ENCODE measurements around the gene TNNI3. TPM values are rescaled to one million over a fixed set of nuclear protein-coding genes. Genes with fewer than 3 reads are reported as not detected.
"Not testable (repeated sequence)": the region's sequence is repeated elsewhere in the genome, so short reads cannot be mapped to it uniquely, and the experiment has no call there.

Gene TNNI3
- not detected for total RNA-seq

DNA sequence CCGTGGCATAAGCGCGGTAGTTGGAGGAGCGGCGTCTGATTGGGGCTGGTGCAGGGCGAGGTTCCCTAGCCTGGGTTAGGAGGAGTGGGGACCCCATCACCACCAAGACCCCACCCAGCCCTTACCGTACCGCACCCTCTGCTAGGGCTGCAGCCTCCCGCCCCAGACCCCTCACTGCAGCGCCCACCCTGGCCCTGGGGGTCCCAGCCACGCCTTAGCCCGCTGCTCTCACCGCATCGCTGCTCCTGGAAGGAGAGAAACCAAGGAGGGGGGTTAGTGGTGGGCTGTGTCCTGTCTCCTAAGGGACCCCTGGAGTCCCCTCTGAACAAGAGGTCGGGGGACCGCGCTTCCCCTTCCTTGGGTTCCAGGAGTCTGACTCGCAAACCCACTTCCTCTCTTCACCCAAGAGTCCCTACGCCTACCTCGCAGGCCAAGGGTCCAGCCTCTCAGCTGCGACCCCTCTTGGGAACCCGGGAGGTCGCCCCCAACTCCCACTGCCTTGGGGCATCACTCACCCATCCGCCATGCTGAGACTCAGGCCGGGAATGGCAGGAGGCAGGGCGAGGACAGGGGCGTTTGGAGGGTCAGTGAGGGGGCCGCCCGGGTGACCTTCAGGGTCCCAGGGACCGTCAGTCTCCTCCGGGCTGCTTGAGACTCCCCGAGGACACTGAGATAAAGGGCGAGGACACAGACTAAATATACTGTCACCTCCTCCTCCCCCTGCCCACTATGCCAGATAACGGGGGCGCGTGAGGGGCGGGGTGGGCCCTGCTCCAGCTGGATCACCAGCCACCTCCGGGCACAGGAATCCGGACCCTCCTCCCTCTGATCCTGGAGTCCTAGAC, at the start of gene TNNI3:
TNNI3 (minus strand) TSS at position 669 of the 845 bp plus-strand sequence; CDS start at position 526, 143 bp downstream.
- Mint-ChIP-seq H3K27me3 (ENCODE audit: low read depth) (peaks cover 50% of the 10 kb centered on the region), H3K9me3 (peaks cover under 1% of the 10 kb centered on the region), H3K4me1 (ENCODE audit: low read depth) (peaks cover 16% of the 10 kb centered on the region), H3K4me3 (no peak within 1 kb of the TSS), H3K36me3 (ENCODE audit: insufficient read depth) (no peaks in the 10 kb centered on the region)
- ATAC-seq (no peak), DNase-seq (no peak)

DNA sequence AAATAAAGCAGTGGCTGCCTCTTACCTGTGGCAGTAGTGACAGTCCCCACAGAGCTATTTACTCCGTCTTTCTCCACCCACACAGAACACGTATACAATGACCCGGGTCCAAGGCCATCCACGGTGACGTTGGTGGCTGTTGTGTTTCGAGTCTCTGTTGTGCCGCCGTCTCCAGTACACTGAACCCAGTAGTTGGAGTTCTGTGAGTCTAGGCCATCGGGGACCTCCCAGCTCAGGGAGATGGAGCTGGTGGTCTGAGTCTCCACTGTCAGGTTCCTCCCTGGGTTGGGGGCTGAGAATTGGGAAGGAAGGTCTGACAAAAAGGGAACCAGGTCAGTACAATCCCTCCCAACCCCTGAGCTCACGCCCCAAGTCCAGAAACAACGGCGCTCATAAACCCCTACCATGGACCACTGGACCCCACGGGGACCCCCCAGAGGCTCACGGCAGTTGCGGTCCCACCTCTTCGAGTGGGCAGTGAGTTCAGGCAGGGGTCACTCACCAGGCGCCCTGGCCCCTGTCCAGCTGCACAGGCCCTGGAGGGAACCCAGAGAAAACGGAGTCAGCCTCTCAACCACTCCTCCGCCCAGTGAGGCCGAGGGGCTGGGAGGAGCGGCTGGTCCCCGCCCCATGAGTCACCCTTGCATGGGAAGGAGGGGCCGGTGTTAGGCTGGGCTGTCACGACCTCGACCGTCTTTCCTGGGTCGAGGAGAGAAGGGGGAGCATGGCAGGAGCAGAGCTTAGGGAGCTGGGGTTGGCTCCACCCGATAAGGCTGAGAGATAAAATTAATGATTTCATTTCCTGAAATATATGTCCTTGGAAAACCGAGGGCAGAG, 49.4 kb upstream of the TNNI3 start:
- H3K36me3 Mint-ChIP-seq (ENCODE audit: insufficient read depth) = no peaks in the 10 kb centered on the region
- peak; percentile 80 to 94 for ATAC-seq
- peak; percentile 20 for DNase-seq
- no peaks in the 10 kb centered on the region for H3K9me3 Mint-ChIP-seq
- no peak overlapping the region for H3K4me3 Mint-ChIP-seq
- H3K4me1 Mint-ChIP-seq (ENCODE audit: low read depth) = peaks cover 2% of the 10 kb centered on the region
- peaks cover 48% of the 10 kb centered on the region for H3K27me3 Mint-ChIP-seq (ENCODE audit: low read depth)

DNA sequence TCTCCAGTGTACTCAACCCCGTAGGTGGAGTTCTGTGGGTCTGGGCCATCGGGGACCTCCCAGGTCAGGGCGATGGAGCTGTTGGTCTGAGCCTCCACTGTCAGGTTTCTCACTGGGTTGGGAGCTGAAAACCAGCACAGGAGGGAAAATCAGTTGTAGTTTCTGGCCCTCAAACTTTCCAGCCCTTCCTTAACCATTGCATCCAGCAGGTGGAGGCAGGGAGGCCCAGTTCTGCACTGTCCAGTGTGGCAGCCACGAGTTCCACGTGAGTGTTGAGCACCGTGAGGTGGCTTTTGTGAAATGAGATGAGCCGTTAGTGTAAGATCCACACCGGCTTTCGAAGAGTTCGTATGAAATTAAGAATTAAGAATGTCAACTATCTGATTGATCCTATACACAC, 44.7 kb upstream of the TNNI3 start:
- not testable (repeated sequence) for H3K4me3 Mint-ChIP-seq; ATAC-seq; DNase-seq; H3K4me1 Mint-ChIP-seq (ENCODE audit: low read depth); H3K9me3 Mint-ChIP-seq; H3K36me3 Mint-ChIP-seq (ENCODE audit: insufficient read depth)
- peaks cover 47% of the 10 kb centered on the region for H3K27me3 Mint-ChIP-seq (ENCODE audit: low read depth)

DNA sequence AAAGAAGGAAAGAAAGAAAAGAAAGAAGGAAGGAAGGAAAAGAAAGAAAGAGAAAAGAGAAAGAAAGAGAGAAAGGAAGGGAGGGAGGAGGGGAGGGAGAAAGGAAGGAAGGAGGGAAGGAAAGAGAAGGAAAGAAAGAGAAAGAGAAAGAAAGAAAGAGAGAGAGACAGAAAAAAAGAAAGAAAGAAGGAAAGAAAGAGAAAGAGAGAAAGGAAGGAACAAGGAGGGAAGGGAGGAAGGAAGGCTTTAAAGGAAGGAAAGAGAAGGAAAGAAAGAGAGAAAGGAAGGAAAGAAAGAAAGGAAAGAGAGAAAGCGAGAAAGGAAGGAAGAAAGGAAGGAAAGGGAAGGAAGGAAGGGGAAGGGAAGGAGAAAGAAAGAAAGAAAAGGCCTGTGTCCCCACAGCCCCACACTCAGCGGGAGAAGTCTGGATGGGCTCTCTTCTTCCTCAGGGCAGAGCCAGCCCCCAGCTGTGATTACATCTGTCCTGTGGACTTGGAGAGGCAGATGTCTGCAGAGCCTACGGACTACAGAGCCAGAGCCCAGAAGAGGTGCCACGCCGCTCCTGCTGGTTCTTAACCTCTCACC, 42.2 kb upstream of the TNNI3 start:
- Mint-ChIP-seq H3K36me3 (ENCODE audit: insufficient read depth) (no peaks in the 10 kb centered on the region), H3K4me1 (ENCODE audit: low read depth) (no peaks in the 10 kb centered on the region), H3K27me3 (ENCODE audit: low read depth) (peaks cover 29% of the 10 kb centered on the region), H3K9me3 (no peaks in the 10 kb centered on the region), H3K4me3 (no peak overlapping the region)
- DNase-seq = no peak
- ATAC-seq = no peak

- DNase-seq = no peak
- Mint-ChIP-seq H3K36me3 (ENCODE audit: insufficient read depth) (no peaks in the 10 kb centered on the region), H3K27me3 (ENCODE audit: low read depth) (peaks cover 24% of the 10 kb centered on the region), H3K9me3 (no peaks in the 10 kb centered on the region), H3K4me1 (ENCODE audit: low read depth) (no peaks in the 10 kb centered on the region), H3K4me3 (no peak overlapping the region)
- ATAC-seq = no peak
Observed at GRCh38 chr19:55198651-55199050, 41.1 kb upstream of the TNNI3 start.

- Mint-ChIP-seq H3K36me3 (ENCODE audit: insufficient read depth) (no peaks in the 10 kb centered on the region), H3K4me3 (no peak overlapping the region), H3K9me3 (no peaks in the 10 kb centered on the region), H3K27me3 (ENCODE audit: low read depth) (peaks cover 21% of the 10 kb centered on the region), H3K4me1 (ENCODE audit: low read depth) (no peaks in the 10 kb centered on the region)
- no peak for ATAC-seq
- DNase-seq = no peak
Observed at GRCh38 chr19:55197528-55197927, 40.0 kb upstream of the TNNI3 start.

DNA sequence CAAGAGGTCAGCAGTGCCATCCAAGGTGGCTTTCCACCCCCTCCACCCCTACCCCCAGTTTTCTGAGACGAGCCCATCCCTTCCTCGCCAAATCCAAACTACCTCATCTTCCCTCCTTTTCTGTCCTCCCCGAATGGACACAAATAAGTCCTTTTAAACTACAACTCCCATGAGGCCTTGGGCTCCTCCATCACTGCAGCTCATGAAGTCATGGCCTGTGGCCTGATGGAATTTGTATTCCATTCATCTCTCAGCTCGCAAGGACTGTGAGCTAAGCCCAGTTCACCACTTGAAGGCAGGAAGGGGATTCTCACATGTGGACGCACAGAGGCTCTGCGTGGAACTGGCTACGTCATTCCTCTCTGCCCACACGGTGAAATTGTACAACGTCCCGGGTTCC, 39.3 kb upstream of the TNNI3 start:
- no peak for ATAC-seq
- no peak for DNase-seq
- Mint-ChIP-seq H3K27me3 (ENCODE audit: low read depth) (peaks cover 21% of the 10 kb centered on the region), H3K36me3 (ENCODE audit: insufficient read depth) (no peaks in the 10 kb centered on the region), H3K9me3 (no peaks in the 10 kb centered on the region), H3K4me3 (no peak overlapping the region), H3K4me1 (ENCODE audit: low read depth) (no peaks in the 10 kb centered on the region)

DNA sequence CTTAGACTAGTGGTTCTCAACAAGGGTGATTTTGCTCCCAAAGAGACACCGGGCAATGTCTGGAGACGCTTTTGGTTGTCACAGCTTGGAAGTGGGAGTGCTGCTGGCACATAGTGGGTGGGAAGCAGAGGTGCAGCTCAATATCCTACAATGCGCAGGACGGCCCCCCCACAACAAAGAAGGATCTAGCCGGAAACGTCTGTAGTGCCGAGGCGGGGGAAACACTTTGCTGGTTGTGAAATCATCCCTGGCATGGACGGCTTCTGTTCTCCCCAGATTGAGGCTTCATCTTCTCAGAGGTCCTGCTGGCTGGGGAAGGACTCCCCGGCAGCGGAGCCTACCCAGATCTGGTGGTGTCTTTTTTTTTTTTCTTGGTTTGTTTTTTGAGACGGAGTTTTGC, 35.9 kb upstream of the TNNI3 start:
- Mint-ChIP-seq H3K36me3 (ENCODE audit: insufficient read depth) (no peaks in the 10 kb centered on the region), H3K27me3 (ENCODE audit: low read depth) (peaks cover 16% of the 10 kb centered on the region), H3K4me1 (ENCODE audit: low read depth) (peaks cover 3% of the 10 kb centered on the region), H3K9me3 (no peaks in the 10 kb centered on the region), H3K4me3 (no peak overlapping the region)
- DNase-seq (no peak), ATAC-seq (no peak)

GRCh38 chr19:55189403-55189835, 31.9 kb upstream of the TNNI3 start:
- no peaks in the 10 kb centered on the region for H3K9me3 Mint-ChIP-seq
- no peak overlapping the region for H3K4me3 Mint-ChIP-seq
- peaks cover 4% of the 10 kb centered on the region for H3K4me1 Mint-ChIP-seq (ENCODE audit: low read depth)
- no peaks in the 10 kb centered on the region for H3K36me3 Mint-ChIP-seq (ENCODE audit: insufficient read depth)
- DNase-seq = no peak
- peaks cover 23% of the 10 kb centered on the region for H3K27me3 Mint-ChIP-seq (ENCODE audit: low read depth)
- no peak for ATAC-seq

GRCh38 chr19:55188625-55189024, 31.1 kb upstream of the TNNI3 start:
- Mint-ChIP-seq H3K4me1 (ENCODE audit: low read depth) (peaks cover 4% of the 10 kb centered on the region), H3K4me3 (no peak overlapping the region), H3K9me3 (no peaks in the 10 kb centered on the region), H3K36me3 (ENCODE audit: insufficient read depth) (no peaks in the 10 kb centered on the region), H3K27me3 (ENCODE audit: low read depth) (peaks cover 23% of the 10 kb centered on the region)
- DNase-seq (no peak), ATAC-seq (no peak)

GRCh38 chr19:55186080-55186479, 28.5 kb upstream of the TNNI3 start:
- H3K4me3 Mint-ChIP-seq = no peak overlapping the region
- DNase-seq (no peak), ATAC-seq (no peak)
- no peaks in the 10 kb centered on the region for H3K9me3 Mint-ChIP-seq
- peaks cover 32% of the 10 kb centered on the region for H3K27me3 Mint-ChIP-seq (ENCODE audit: low read depth)
- H3K4me1 Mint-ChIP-seq (ENCODE audit: low read depth) = peaks cover 4% of the 10 kb centered on the region
- no peaks in the 10 kb centered on the region for H3K36me3 Mint-ChIP-seq (ENCODE audit: insufficient read depth)

DNA sequence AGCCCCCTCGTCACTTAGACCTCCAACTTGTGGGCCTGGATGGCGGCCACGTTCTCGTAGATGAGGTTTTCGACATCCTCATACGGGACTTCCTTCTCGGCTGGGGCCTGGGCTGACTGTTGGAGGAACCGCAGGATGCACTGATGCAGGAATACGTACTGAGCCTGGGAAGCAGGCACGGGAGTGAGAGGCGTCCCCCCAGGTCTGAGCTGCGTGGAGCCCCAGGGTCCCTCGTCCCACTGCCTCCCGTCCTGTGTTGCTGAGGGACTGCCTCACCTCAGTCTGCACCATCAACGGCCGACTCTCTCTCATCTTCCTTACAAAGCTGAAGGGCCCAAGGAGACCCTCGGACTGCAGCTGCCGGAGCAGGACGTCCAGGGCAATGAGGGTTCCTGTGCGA, 24.2 kb upstream of the TNNI3 start:
- H3K4me1 Mint-ChIP-seq (ENCODE audit: low read depth) = peaks cover 20% of the 10 kb centered on the region
- peaks cover 65% of the 10 kb centered on the region for H3K27me3 Mint-ChIP-seq (ENCODE audit: low read depth)
- H3K4me3 Mint-ChIP-seq = no peak overlapping the region
- no peak for DNase-seq
- H3K36me3 Mint-ChIP-seq (ENCODE audit: insufficient read depth) = no peaks in the 10 kb centered on the region
- ATAC-seq = no peak
- H3K9me3 Mint-ChIP-seq = no peaks in the 10 kb centered on the region

DNA sequence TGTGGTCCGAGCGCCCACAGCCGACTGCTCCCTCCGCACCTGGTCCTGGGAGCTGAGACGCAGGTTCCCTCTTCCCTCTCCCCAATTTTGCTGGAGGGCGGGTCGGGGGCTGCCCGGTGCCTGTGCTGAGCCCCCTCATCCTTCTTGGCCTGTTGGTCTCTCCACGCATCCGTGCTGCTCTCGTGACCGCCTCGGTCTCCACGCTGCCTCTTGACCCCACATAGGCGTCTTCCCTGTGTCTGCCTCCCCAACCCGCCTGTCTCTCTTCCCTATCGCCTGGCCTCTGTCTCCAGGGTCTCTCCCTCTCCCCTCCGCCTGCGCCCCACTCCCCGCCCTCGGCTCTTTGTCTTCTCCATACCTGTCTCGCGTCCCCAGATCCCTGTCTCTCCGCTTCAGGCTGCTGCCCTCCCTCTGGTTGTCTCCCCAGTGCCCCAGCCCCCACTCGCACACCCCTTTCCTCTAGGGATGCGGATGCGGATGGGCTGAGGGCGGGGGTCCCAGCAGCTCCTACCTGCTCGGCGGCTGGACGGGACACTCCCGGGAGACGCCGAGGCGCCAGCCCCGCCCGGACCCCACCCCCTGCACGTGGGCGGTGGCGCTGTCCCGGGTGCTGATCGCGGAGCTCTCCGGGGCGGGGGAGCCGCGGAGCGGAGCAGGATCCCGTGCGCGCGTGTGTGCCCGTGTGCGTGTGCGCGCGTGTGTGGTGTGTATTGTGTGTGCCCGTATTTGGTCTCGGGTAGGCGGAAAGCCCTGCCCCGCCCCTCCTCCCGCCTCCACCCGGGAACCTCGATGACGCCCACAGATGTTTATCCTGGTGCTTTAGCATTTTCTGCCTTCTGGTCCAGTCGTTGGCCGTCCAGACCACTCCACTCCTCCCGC, 22.3 kb upstream of the TNNI3 start, which contains the start of gene SYT5:
SYT5 (minus strand) TSS at position 684 of the 879 bp plus-strand sequence. CDS start 1,248 bp downstream, outside the sequence.
- ATAC-seq = peak; percentile 58 to 66

More for the DNA sequence above, 22.3 kb upstream of the TNNI3 start, which contains the start of gene SYT5:
- Mint-ChIP-seq H3K36me3 (ENCODE audit: insufficient read depth) (no peaks in the 10 kb centered on the region), H3K9me3 (no peaks in the 10 kb centered on the region), H3K27me3 (ENCODE audit: low read depth) (peaks cover 70% of the 10 kb centered on the region), H3K4me1 (ENCODE audit: low read depth) (peaks cover 20% of the 10 kb centered on the region), H3K4me3 (peak within 1 kb of the TSS; percentile 73)
- DNase-seq = peak; percentile 54

All from activated T-cell treated with anti-CD3 and anti-CD28 coated beads, Interleukin-2, amount 50 U/mL, for 4 hours (primary cell).